H1 (cell line): ENCODE results near the gene CELF3.

Experiments
- BCL11A ChIP-seq, 2 experiments: IDR thresholded peaks; one replicate each; pipeline ENCODE4 v1.6.1; 2011; ENCODE audit warnings: low read depth in 2 of 2, low read length in 2 of 2, mild to moderate bottlenecking in 2 of 2
- CTBP2 ChIP-seq: IDR thresholded peaks from 2 replicates; pipeline ENCODE4 v1.7.0; 2011; ENCODE audit warnings: borderline replicate concordance, mild to moderate bottlenecking, moderate library complexity, mixed read lengths, low read length; ENCODE audit not compliant: insufficient read depth, insufficient read length
- CTCF ChIP-seq, 3 experiments: IDR thresholded peaks; 1 replicate in 2 of 3; 2 replicates in 1 of 3; pipeline versions ENCODE4 v1.5.1 to v1.6.1; 2011; ENCODE audit warnings: low read length in 3 of 3, mild to moderate bottlenecking in 3 of 3, inconsistent platforms in 2 of 3, low read depth in 1 of 3, moderate library complexity in 1 of 3; ENCODE audit not compliant: insufficient read depth in 1 of 3; ENCODE audit errors: control extremely low read depth in 1 of 3
- PHF8 ChIP-seq: fragments of 200-600 bp; sonication (generic); conservative IDR thresholded peaks from 2 replicates; pipeline ENCODE4 v1.7.1; 2012; ENCODE audit warnings: low read depth, mild to moderate bottlenecking, inconsistent platforms, low read length, moderate library complexity
- USF2 ChIP-seq: IDR thresholded peaks from 2 replicates; pipeline ENCODE4 v1.6.1; 2011; ENCODE audit warnings: low read length, improper control_type of control experiment
- YY1 ChIP-seq: IDR thresholded peaks from 2 replicates; pipeline ENCODE4 v1.6.1; 2011; ENCODE audit warnings: low read depth, mild to moderate bottlenecking, low read length

- TF ChIP-seq PHF8: no peak
- TF ChIP-seq USF2: no peak
- no peak for TF ChIP-seq CTCF (IDR thresholded peaks at IDR 0.05; ENCODE audit: control extremely low read depth in 1 of 3, insufficient read depth in 1 of 3, low read depth in 1 of 3, low read length in 3 of 3)
- TF ChIP-seq YY1: no peak
- no peak for TF ChIP-seq CTBP2
- no peak for TF ChIP-seq BCL11A (IDR thresholded peaks at IDR 0.05; ENCODE audit: low read depth in 2 of 2, low read length in 2 of 2)
Measured at GRCh38 chr1:151763990-151764389, 47.4 kb upstream of the CELF3 start.
